HG03064 (cell line): Measurements from ENCODE around the gene GMCL2.

ENCODE experiments used
- ATAC-seq: cut with Tn5 transposase; IDR thresholded peaks from one replicate; pipeline ENCODE4 v1.9.1; 2021; ENCODE audit warnings: low read depth; ENCODE audit not compliant: unreplicated experiment

The GMCL2 gene

DNA sequence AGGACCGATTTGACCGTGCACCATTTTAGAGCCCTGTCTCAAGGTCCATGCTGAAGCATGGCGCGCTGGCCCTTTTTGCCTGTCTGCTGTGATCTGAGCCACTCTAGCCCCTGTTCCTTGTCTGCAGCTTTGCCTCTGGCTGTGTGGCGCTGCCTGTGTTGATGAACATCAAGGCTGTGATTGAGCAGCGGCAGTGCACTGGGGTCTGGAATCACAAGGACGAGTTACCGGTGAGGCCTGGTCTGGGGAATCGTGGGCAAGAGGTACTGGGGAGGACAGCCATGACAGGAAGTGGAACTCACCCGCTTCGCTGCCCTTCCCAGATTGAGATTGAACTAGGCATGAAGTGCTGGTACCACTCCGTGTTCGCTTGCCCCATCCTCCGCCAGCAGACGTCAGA is 39.8 kb downstream of the GMCL2 start:
- no peak for ATAC-seq

DNA sequence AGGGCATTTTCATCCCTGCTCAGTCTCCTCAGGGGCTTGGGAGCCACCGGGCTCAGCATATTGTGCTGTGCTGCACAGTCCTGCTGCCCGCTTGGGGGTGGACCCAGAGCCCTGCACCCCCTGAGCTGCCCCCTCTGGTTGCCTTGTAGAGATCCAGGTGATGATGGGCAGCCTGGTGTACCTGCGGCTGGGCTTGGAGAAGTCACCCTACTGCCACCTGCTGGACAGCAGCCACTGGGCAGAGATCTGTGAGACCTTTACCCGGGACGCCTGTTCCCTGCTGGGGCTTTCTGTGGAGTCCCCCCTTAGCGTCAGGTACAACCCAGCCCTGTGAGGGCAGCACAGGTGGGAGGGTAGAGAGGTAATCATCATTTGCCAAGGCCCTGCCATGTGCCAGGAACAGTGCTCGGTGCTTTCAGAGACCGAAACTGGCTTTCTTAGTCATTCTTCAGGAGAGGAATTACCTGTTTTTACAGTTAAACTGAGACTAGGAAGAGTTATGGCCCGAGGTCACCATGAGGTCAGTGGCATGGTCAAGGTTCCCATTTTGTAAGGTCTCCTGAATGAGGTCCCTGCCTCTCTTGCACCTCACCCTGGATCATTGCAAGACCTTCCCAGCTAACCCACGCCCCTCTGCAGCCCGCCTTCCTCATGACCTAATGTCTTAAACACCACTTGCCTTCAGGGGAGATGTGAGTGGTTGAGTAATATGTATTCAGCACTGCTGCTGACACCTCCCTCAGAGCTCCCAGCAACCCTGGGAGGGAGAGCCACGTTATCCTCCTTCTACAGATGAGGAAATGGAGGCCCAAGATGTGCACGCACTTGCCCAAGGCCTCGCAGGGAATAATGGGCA is 41.0 kb downstream of the GMCL2 start:
- peak; percentile 53 for ATAC-seq

DNA sequence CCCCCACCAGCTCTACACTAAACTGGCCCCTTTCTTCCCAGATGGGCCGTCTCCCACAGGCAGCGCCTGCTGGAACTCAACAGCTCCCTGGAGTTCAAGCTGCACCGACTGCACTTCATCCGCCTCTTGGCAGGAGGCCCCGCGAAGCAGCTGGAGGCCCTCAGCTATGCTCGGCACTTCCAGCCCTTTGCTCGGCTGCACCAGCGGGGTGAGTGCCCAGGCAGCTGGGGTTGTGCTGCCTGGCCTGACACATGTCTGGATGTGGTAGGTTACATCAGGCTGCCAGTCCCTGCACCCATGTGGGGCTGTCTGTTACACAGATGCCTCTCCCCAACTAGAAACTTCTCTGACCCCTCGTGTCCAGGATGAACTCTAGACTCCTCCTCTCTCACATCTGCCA is 43.3 kb downstream of the GMCL2 start:
- ATAC-seq = no peak

DNA sequence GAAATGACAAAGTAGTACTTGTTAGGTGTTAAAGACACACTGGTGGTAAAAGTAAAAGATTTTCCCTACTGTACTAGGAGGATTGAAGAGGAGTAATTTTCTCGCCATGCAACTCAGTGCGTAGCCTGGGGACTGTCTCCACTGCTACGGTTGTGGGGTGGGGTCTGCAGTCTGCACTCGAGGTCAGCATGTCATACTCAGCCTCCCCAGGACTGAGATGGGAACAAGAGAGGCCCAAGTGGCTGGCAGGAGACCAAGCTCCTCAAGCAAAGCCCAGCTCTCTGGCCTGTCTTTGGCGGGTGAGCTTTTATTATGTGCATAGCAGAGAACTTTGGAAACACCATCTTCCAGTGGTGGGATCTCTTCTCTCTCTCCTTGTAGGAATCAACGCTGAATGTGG is 43.9 kb downstream of the GMCL2 start:
- no peak for ATAC-seq

DNA sequence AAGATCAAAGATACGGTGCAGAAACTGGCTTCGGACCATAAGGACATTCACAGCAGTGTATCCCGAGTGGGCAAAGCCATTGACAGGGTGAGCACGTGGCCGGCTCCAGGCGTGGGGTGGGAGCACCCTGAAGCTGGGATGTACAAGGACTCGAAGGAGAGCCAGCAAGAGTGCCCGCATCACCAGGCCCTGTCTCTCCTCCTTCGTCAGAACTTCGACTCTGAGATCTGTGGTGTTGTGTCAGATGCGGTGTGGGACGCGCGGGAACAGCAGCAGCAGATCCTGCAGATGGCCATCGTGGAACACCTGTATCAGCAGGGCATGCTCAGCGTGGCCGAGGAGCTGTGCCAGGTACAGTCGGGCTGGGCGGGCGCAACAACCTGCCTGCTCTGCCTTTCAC is 44.5 kb downstream of the GMCL2 start:
- ATAC-seq = no peak

DNA sequence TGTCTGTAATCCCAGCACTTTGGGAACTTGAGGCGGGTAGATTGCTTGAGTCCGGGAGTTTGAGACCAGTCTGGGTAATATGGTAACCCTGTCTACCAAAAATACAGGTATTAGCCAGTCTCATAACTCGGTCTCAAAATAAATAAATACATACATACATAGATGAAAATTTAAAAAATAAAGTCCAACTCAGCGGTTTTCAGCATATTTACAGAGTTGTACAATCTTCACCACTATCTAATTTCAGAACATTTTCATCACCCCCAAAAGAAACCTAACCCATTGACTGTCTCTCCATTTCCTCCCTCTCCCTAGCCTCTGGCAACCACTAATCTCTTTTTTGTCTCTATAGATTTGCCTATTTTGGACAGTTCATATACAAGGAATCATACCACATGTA is 45.6 kb downstream of the GMCL2 start:
- ATAC-seq = no peak

DNA sequence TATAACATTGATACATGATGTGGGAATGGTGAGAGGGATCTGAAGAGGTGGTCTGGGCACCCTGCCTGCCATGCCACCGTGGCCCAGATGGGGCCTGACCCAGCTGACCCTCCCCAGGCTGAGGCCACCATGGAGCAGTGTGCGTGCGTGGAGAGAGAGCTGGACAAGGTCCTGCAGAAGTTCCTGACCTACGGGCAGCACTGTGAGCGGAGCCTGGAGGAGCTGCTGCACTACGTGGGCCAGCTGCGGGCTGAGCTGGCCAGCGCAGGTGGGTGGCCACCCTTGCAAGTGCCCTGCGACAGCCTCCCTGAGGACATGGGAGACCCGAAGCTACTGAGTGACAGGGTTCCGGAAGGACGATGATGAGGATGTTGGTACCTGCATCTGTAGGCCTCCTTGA is 49.2 kb downstream of the GMCL2 start:
- no peak for ATAC-seq

DNA sequence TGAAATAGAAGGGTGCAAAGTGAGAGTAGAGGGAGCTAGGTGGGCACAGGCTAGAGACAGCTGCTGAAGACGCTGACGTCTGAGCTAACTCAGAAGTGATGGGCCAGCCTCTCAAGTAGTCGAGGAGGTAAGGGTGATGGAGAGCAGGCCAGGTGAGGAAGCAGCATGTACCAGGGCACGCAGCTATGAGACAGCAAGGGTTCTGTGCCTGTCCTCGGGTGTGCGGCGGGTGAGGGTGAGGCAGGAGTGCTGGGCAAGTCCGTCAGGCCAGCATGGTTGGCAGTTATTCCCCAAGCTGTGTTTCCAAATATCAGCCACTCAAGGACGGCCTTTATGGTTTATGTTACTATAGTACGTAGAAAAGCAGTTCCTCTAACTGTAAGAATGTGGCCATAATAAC is 50.2 kb downstream of the GMCL2 start:
- no peak for ATAC-seq
